ENCODE results near the gene STRBP. TPM values are rescaled to one million over a fixed set of nuclear protein-coding genes. Genes with fewer than 3 reads are reported as not detected.
"Not testable (repeated sequence)": the region's sequence is repeated elsewhere in the genome, so short reads cannot be mapped to it uniquely, and the experiment has no call there.

STRBP gene
- total RNA-seq = 10 to 100 TPM; 25.5 to 28.7 TPM

GRCh38 chr9:123268465-123269259, at the start of gene STRBP:
Gene STRBP, minus strand, starts transcription at chr9:123268586. Its CDS starts 84,452 bp downstream, at chr9:123184134.
- ATAC-seq (replicated peaks in 1 of 2) = peak; percentile 94 to 96
- Mint-ChIP-seq H3K4me1 (ENCODE audit: low read depth) (peaks cover 24% of the 10 kb centered on the region), H3K36me3 (ENCODE audit: insufficient read depth in 2 of 2) (no peaks in the 10 kb centered on the region), H3K4me3 (peak within 1 kb of the TSS; percentile 67 to 82), H3K9me3 (no peaks in the 10 kb centered on the region), H3K27me3 (ENCODE audit: low read depth) (peaks cover 7% of the 10 kb centered on the region), H3K27ac (peak within 1 kb of the TSS; percentile 74)
- DNase-seq = peak; percentile 94 to 95

GRCh38 chr9:123316053-123316718, 47.8 kb upstream of the STRBP start:
- no peaks in the 10 kb centered on the region for H3K9me3 Mint-ChIP-seq
- peaks cover 25% of the 10 kb centered on the region for H3K4me1 Mint-ChIP-seq (ENCODE audit: low read depth)
- no peaks in the 10 kb centered on the region for H3K27me3 Mint-ChIP-seq (ENCODE audit: low read depth)
- no peaks in the 10 kb centered on the region for H3K36me3 Mint-ChIP-seq (ENCODE audit: insufficient read depth in 2 of 2)
- ATAC-seq (replicated peaks in 1 of 2) = no peak
- no peak overlapping the region for H3K4me3 Mint-ChIP-seq
- no peak for DNase-seq
- H3K27ac Mint-ChIP-seq = no peak overlapping the region

GRCh38 chr9:123315635-123316034, 47.2 kb upstream of the STRBP start:
- Mint-ChIP-seq H3K4me3 (no peak overlapping the region), H3K27me3 (ENCODE audit: low read depth) (no peaks in the 10 kb centered on the region), H3K9me3 (no peaks in the 10 kb centered on the region), H3K27ac (no peak overlapping the region), H3K4me1 (ENCODE audit: low read depth) (peaks cover 23% of the 10 kb centered on the region), H3K36me3 (ENCODE audit: insufficient read depth in 2 of 2) (no peaks in the 10 kb centered on the region)
- ATAC-seq (replicated peaks in 1 of 2) (no peak), DNase-seq (no peak)

GRCh38 chr9:123314617-123315016, 46.2 kb upstream of the STRBP start:
- no peak for DNase-seq
- H3K27ac Mint-ChIP-seq = no peak overlapping the region
- H3K4me3 Mint-ChIP-seq = no peak overlapping the region
- ATAC-seq (replicated peaks in 1 of 2) = no peak
- peaks cover 14% of the 10 kb centered on the region for H3K4me1 Mint-ChIP-seq (ENCODE audit: low read depth)
- no peaks in the 10 kb centered on the region for H3K9me3 Mint-ChIP-seq
- H3K36me3 Mint-ChIP-seq (ENCODE audit: insufficient read depth in 2 of 2) = no peaks in the 10 kb centered on the region
- no peaks in the 10 kb centered on the region for H3K27me3 Mint-ChIP-seq (ENCODE audit: low read depth)

- Mint-ChIP-seq H3K36me3 (ENCODE audit: insufficient read depth in 2 of 2) (no peaks in the 10 kb centered on the region), H3K4me1 (ENCODE audit: low read depth) (peaks cover 1% of the 10 kb centered on the region), H3K9me3 (no peaks in the 10 kb centered on the region), H3K27me3 (ENCODE audit: low read depth) (no peaks in the 10 kb centered on the region), H3K27ac (no peak overlapping the region), H3K4me3 (no peak overlapping the region)
- DNase-seq (no peak), ATAC-seq (replicated peaks in 1 of 2) (no peak)
These were observed 44.0 kb upstream of the STRBP start for GRCh38 chr9:123312306-123312877.

GRCh38 chr9:123311250-123311752, 42.9 kb upstream of the STRBP start:
- Mint-ChIP-seq H3K4me1 (ENCODE audit: low read depth) (no peaks in the 10 kb centered on the region), H3K27ac (no peak overlapping the region), H3K4me3 (no peak overlapping the region), H3K9me3 (no peaks in the 10 kb centered on the region), H3K36me3 (ENCODE audit: insufficient read depth in 2 of 2) (no peaks in the 10 kb centered on the region), H3K27me3 (ENCODE audit: low read depth) (no peaks in the 10 kb centered on the region)
- no peak for ATAC-seq (replicated peaks in 1 of 2)
- no peak for DNase-seq

GRCh38 chr9:123310551-123311249, 42.3 kb upstream of the STRBP start:
- Mint-ChIP-seq H3K36me3 (ENCODE audit: insufficient read depth in 2 of 2) (no peaks in the 10 kb centered on the region), H3K4me1 (ENCODE audit: low read depth) (peaks cover 1% of the 10 kb centered on the region), H3K27ac (no peak overlapping the region), H3K27me3 (ENCODE audit: low read depth) (no peaks in the 10 kb centered on the region), H3K4me3 (no peak overlapping the region), H3K9me3 (no peaks in the 10 kb centered on the region)
- ATAC-seq (replicated peaks in 1 of 2) (no peak), DNase-seq (no peak)

GRCh38 chr9:123309611-123310010, 41.2 kb upstream of the STRBP start:
- no peak overlapping the region for H3K27ac Mint-ChIP-seq
- H3K4me1 Mint-ChIP-seq (ENCODE audit: low read depth) = peaks cover 12% of the 10 kb centered on the region
- DNase-seq (no peak), ATAC-seq (replicated peaks in 1 of 2) (no peak)
- H3K36me3 Mint-ChIP-seq (ENCODE audit: insufficient read depth in 2 of 2) = no peaks in the 10 kb centered on the region
- no peak overlapping the region for H3K4me3 Mint-ChIP-seq
- H3K9me3 Mint-ChIP-seq = no peaks in the 10 kb centered on the region
- H3K27me3 Mint-ChIP-seq (ENCODE audit: low read depth) = no peaks in the 10 kb centered on the region

- H3K27ac Mint-ChIP-seq = no peak overlapping the region
- H3K4me3 Mint-ChIP-seq = no peak overlapping the region
- no peaks in the 10 kb centered on the region for H3K27me3 Mint-ChIP-seq (ENCODE audit: low read depth)
- no peak for DNase-seq
- peaks cover 41% of the 10 kb centered on the region for H3K4me1 Mint-ChIP-seq (ENCODE audit: low read depth)
- no peaks in the 10 kb centered on the region for H3K36me3 Mint-ChIP-seq (ENCODE audit: insufficient read depth in 2 of 2)
- H3K9me3 Mint-ChIP-seq = no peaks in the 10 kb centered on the region
- no peak for ATAC-seq (replicated peaks in 1 of 2)
These were observed 37.5 kb upstream of the STRBP start for GRCh38 chr9:123305879-123306278.

- ATAC-seq (replicated peaks in 1 of 2) (peak in 1 of 2 donors; percentile 1), DNase-seq (no peak)
- Mint-ChIP-seq H3K4me3 (peak overlapping the region; percentile 47 to 71), H3K4me1 (ENCODE audit: low read depth) (peaks cover 41% of the 10 kb centered on the region), H3K27me3 (ENCODE audit: low read depth) (no peaks in the 10 kb centered on the region), H3K36me3 (ENCODE audit: insufficient read depth in 2 of 2) (no peaks in the 10 kb centered on the region), H3K9me3 (no peaks in the 10 kb centered on the region), H3K27ac (no peak overlapping the region)
These were observed 35.9 kb upstream of the STRBP start for GRCh38 chr9:123304340-123304691.

- Mint-ChIP-seq H3K27me3 (ENCODE audit: low read depth) (no peaks in the 10 kb centered on the region), H3K27ac (no peak overlapping the region), H3K36me3 (ENCODE audit: insufficient read depth in 2 of 2) (no peaks in the 10 kb centered on the region), H3K4me3 (peak overlapping the region in 1 of 2 donors; percentile 2), H3K9me3 (no peaks in the 10 kb centered on the region), H3K4me1 (ENCODE audit: low read depth) (peaks cover 41% of the 10 kb centered on the region)
- DNase-seq (no peak), ATAC-seq (replicated peaks in 1 of 2) (no peak)
These were observed 34.2 kb upstream of the STRBP start for GRCh38 chr9:123302348-123303214.

- not testable (repeated sequence) for H3K36me3 Mint-ChIP-seq (ENCODE audit: insufficient read depth in 2 of 2); ATAC-seq (replicated peaks in 1 of 2); H3K4me3 Mint-ChIP-seq; H3K9me3 Mint-ChIP-seq; H3K27me3 Mint-ChIP-seq (ENCODE audit: low read depth); DNase-seq; H3K27ac Mint-ChIP-seq
- peaks cover 41% of the 10 kb centered on the region for H3K4me1 Mint-ChIP-seq (ENCODE audit: low read depth)
These were observed 33.5 kb upstream of the STRBP start for GRCh38 chr9:123301936-123302335.

Measured in activated T-cell treated with anti-CD3 and anti-CD28 coated beads, Interleukin-2, amount 50 U/mL, for 72 hours (primary cell).